ENCODE results near the gene RALGAPA1. TPM values are rescaled to one million over a fixed set of nuclear protein-coding genes. Genes with fewer than 3 reads are reported as not detected.
A peak's percentile ranks its signal among the peaks of the same experiment; 100 is the strongest.

The RALGAPA1 gene
- total and polyA plus RNA-seq, 2 of the 13 experiments (the other 11 are each of a cell fraction or from before 2014, with no cell fraction given): 65.0 to 89.2 TPM

DNA sequence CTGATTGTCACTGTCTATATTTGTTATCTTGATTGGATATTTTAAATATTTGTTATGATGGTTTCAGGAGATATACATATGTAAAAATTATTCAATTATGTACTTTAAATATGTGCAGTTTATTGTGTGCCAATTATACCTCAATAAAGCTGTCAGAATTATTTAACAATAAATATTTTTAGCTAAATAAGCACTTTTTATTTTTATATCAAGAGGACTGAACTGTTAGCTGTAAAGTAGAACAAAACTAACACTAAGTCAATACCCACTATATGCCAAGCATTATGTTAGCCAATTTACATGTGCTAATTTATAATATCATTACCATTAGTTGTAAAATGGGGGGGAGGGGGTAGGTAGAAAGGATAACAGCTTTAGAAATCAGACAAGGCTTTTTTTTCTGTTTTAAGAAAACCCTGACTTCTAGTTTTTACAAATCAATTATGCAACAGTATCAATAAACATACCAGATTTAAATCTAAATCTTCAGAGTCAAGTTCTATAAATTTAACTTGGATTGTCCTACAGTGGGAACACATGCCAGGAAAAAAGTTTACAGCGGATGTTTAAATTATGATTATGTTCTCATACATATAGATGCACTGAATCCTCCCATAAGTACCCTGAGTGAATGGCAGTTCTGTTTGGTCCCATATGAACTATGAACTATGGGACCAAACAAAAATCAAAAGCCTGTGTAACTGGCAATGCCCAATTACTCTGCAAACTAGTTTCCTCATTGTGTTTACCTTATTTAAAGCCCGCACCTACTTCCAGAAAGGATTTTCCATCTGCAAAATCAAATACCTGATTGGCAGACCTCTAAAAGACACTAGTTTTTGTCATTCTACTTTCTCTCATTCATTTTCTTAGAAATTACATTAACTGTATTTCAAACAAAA lies 2.8 kb downstream of the RALGAPA1 start (continued):
- TF ChIP-seq, protein P1, sequence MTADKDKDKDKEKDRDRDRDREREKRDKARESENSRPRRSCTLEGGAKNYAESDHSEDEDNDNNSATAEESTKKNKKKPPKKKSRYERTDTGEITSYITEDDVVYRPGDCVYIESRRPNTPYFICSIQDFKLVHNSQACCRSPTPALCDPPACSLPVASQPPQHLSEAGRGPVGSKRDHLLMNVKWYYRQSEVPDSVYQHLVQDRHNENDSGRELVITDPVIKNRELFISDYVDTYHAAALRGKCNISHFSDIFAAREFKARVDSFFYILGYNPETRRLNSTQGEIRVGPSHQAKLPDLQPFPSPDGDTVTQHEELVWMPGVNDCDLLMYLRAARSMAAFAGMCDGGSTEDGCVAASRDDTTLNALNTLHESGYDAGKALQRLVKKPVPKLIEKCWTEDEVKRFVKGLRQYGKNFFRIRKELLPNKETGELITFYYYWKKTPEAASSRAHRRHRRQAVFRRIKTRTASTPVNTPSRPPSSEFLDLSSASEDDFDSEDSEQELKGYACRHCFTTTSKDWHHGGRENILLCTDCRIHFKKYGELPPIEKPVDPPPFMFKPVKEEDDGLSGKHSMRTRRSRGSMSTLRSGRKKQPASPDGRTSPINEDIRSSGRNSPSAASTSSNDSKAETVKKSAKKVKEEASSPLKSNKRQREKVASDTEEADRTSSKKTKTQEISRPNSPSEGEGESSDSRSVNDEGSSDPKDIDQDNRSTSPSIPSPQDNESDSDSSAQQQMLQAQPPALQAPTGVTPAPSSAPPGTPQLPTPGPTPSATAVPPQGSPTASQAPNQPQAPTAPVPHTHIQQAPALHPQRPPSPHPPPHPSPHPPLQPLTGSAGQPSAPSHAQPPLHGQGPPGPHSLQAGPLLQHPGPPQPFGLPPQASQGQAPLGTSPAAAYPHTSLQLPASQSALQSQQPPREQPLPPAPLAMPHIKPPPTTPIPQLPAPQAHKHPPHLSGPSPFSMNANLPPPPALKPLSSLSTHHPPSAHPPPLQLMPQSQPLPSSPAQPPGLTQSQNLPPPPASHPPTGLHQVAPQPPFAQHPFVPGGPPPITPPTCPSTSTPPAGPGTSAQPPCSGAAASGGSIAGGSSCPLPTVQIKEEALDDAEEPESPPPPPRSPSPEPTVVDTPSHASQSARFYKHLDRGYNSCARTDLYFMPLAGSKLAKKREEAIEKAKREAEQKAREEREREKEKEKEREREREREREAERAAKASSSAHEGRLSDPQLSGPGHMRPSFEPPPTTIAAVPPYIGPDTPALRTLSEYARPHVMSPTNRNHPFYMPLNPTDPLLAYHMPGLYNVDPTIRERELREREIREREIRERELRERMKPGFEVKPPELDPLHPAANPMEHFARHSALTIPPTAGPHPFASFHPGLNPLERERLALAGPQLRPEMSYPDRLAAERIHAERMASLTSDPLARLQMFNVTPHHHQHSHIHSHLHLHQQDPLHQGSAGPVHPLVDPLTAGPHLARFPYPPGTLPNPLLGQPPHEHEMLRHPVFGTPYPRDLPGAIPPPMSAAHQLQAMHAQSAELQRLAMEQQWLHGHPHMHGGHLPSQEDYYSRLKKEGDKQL (CRISPR knock-in tag; IDR thresholded peaks at IDR 0.05; ENCODE audit: low read depth): peak; percentile 79
- TF ChIP-seq SP1 (IDR thresholded peaks at IDR 0.05): no peak
- no peak for TF ChIP-seq SP1 (CRISPR knock-in tag; IDR thresholded peaks at IDR 0.05)
- TF ChIP-seq KDM6A (CRISPR knock-in tag; IDR thresholded peaks at IDR 0.05; ENCODE audit: low read depth): peak; percentile 94
- TF ChIP-seq ZZZ3 (CRISPR knock-in tag; IDR thresholded peaks at IDR 0.05; ENCODE audit: borderline replicate concordance): no peak
- no peak for TF ChIP-seq ETV6 (CRISPR knock-in tag; conservative IDR thresholded peaks at IDR 0.05)
- peak; percentile 50; the same call in 1 of the 2 replicates for TF ChIP-seq GZF1 (CRISPR knock-in tag; IDR thresholded peaks at IDR 0.05)
- TF ChIP-seq RFX1 (IDR thresholded peaks at IDR 0.05): no peak
- TF ChIP-seq SNAPC2 (CRISPR knock-in tag; IDR thresholded peaks at IDR 0.05): peak; percentile 67; the same call in 1 of the 2 replicates
- TF ChIP-seq, protein P2, sequence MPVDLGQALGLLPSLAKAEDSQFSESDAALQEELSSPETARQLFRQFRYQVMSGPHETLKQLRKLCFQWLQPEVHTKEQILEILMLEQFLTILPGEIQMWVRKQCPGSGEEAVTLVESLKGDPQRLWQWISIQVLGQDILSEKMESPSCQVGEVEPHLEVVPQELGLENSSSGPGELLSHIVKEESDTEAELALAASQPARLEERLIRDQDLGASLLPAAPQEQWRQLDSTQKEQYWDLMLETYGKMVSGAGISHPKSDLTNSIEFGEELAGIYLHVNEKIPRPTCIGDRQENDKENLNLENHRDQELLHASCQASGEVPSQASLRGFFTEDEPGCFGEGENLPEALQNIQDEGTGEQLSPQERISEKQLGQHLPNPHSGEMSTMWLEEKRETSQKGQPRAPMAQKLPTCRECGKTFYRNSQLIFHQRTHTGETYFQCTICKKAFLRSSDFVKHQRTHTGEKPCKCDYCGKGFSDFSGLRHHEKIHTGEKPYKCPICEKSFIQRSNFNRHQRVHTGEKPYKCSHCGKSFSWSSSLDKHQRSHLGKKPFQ (CRISPR knock-in tag; IDR thresholded peaks at IDR 0.05; ENCODE audit: insufficient replicate concordance): no peak
- TF ChIP-seq, protein P3, sequence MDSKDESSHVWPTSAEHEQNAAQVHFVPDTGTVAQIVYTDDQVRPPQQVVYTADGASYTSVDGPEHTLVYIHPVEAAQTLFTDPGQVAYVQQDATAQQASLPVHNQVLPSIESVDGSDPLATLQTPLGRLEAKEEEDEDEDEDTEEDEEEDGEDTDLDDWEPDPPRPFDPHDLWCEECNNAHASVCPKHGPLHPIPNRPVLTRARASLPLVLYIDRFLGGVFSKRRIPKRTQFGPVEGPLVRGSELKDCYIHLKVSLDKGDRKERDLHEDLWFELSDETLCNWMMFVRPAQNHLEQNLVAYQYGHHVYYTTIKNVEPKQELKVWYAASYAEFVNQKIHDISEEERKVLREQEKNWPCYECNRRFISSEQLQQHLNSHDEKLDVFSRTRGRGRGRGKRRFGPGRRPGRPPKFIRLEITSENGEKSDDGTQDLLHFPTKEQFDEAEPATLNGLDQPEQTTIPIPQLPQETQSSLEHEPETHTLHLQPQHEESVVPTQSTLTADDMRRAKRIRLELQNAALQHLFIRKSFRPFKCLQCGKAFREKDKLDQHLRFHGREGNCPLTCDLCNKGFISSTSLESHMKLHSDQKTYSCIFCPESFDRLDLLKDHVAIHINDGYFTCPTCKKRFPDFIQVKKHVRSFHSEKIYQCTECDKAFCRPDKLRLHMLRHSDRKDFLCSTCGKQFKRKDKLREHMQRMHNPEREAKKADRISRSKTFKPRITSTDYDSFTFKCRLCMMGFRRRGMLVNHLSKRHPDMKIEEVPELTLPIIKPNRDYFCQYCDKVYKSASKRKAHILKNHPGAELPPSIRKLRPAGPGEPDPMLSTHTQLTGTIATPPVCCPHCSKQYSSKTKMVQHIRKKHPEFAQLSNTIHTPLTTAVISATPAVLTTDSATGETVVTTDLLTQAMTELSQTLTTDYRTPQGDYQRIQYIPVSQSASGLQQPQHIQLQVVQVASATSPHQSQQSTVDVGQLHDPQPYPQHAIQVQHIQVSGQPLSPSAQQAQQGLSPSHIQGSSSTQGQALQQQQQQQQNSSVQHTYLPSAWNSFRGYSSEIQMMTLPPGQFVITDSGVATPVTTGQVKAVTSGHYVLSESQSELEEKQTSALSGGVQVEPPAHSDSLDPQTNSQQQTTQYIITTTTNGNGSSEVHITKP (CRISPR knock-in tag; IDR thresholded peaks at IDR 0.05; ENCODE audit: low read depth): no peak
- TF ChIP-seq ZFP36L1 (CRISPR knock-in tag; IDR thresholded peaks at IDR 0.05): 0 out of 2 replicates have a peak, but pooled peaks have one; percentile 16
- TF ChIP-seq ZNF790 (CRISPR knock-in tag; IDR thresholded peaks at IDR 0.05; ENCODE audit: borderline replicate concordance): no peak
- TF ChIP-seq ZNF382 (CRISPR knock-in tag; IDR thresholded peaks at IDR 0.05; ENCODE audit: borderline replicate concordance): no peak
- no peak for TF ChIP-seq ZNF282 (IDR thresholded peaks at IDR 0.05; ENCODE audit: partially characterized antibody)
- TF ChIP-seq HOXA5 (CRISPR knock-in tag; IDR thresholded peaks at IDR 0.05): peak; percentile 88
- no peak for TF ChIP-seq ZNF772 (CRISPR knock-in tag; IDR thresholded peaks at IDR 0.05)
- 0 out of 2 replicates have a peak, but pooled peaks have one; percentile 47 for TF ChIP-seq KDM4B (CRISPR knock-in tag; IDR thresholded peaks at IDR 0.05)
- TF ChIP-seq CHD4 (IDR thresholded peaks at IDR 0.05; ENCODE audit: borderline replicate concordance, low read length): peak; percentile 7; the same call in 1 of the 2 replicates
- TF ChIP-seq NFE2 (CRISPR knock-in tag; IDR thresholded peaks at IDR 0.05): no peak
